Mammary epithelial cell (primary cell): Measurements from ENCODE around the gene ACTN1.

ENCODE experiments used
- EZH2 ChIP-seq: IDR thresholded peaks from 2 replicates; pipeline ENCODE4 v1.6.1; 2012; ENCODE audit warnings: low read length, inconsistent platforms, borderline replicate concordance
- TF ChIP-seq, protein P1 (sequence below), 2 donors: IDR thresholded peaks in 1 of 2; conservative IDR thresholded peaks in 1 of 2; 2 replicates each; pipeline ENCODE4 v1.5.1; 2011 to 2012; ENCODE audit warnings: inconsistent platforms in 2 of 2, low read length in 2 of 2, mild to moderate bottlenecking in 2 of 2, control low read depth in 1 of 2, low read depth in 1 of 2; ENCODE audit not compliant: insufficient read depth in 1 of 2; ENCODE audit errors: extremely low read depth in 1 of 2

DNA sequence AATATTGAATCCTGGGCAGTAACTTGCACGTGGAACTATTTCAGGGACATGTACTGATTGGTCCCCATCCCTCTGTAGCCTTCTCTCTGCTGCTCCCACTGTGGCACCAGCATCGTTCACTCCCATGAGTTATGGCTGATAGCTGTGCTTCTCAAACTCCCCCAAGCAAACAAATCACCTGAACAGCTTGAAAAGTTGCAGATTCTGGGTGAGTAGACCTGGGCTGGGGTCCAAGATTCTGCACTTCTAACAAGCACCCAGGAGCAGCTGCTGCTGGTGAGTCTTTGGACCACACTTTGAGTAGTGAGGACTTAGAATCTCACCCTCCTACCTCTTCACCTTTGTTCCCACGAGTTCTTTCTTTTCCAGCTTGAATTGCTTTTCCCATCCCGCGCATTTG, 136.8 kb downstream of the ACTN1 start:
- TF ChIP-seq, protein P1, sequence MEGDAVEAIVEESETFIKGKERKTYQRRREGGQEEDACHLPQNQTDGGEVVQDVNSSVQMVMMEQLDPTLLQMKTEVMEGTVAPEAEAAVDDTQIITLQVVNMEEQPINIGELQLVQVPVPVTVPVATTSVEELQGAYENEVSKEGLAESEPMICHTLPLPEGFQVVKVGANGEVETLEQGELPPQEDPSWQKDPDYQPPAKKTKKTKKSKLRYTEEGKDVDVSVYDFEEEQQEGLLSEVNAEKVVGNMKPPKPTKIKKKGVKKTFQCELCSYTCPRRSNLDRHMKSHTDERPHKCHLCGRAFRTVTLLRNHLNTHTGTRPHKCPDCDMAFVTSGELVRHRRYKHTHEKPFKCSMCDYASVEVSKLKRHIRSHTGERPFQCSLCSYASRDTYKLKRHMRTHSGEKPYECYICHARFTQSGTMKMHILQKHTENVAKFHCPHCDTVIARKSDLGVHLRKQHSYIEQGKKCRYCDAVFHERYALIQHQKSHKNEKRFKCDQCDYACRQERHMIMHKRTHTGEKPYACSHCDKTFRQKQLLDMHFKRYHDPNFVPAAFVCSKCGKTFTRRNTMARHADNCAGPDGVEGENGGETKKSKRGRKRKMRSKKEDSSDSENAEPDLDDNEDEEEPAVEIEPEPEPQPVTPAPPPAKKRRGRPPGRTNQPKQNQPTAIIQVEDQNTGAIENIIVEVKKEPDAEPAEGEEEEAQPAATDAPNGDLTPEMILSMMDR (conservative IDR thresholded peaks at IDR 0.05 in 1 of 2, IDR thresholded peaks at IDR 0.05 in 1 of 2; ENCODE audit: extremely low read depth in 1 of 2, insufficient read depth in 1 of 2, low read depth in 1 of 2, low read length in 2 of 2) = no peak
- no peak for TF ChIP-seq EZH2
